Nephron progenitor cell (in vitro differentiated cells): ENCODE data around the gene WWOX.
A peak's percentile ranks its signal among the peaks of the same experiment; 100 is the strongest.

Source experiments
- DNase-seq: peaks from one replicate; pipeline ENCODE4 v3.0.0; 2021
- H3K27ac Mint-ChIP-seq: 2 replicates; pipeline ENCODE4 v1.8.0; 2021; ENCODE audit warnings: mild to moderate bottlenecking, moderate library complexity, mixed read lengths
- H3K27me3 Mint-ChIP-seq: 2 replicates; pipeline ENCODE4 v1.8.0; 2021; ENCODE audit warnings: mild to moderate bottlenecking, low read depth, mixed read lengths; ENCODE audit not compliant: poor library complexity
- H3K36me3 Mint-ChIP-seq: 2 replicates; pipeline ENCODE4 v1.8.0; 2021; ENCODE audit warnings: low read depth, mixed read lengths
- H3K4me1 Mint-ChIP-seq: 2 replicates; pipeline ENCODE4 v1.8.0; 2021; ENCODE audit warnings: mixed read lengths
- H3K4me3 Mint-ChIP-seq: 2 replicates; pipeline ENCODE4 v1.8.0; 2021; ENCODE audit warnings: mild to moderate bottlenecking, moderate library complexity, mixed read lengths
- H3K9me3 Mint-ChIP-seq: 2 replicates; pipeline ENCODE4 v1.8.0; 2021; ENCODE audit warnings: mild to moderate bottlenecking, moderate library complexity, mixed read lengths
- TF ChIP-seq, protein P1 (sequence below): fragments of 200-600 bp; sonication (generic); IDR thresholded peaks from 2 replicates; pipeline ENCODE4 v1.5.0; 2021; ENCODE audit warnings: antibody characterized with exemption

WWOX gene

DNA sequence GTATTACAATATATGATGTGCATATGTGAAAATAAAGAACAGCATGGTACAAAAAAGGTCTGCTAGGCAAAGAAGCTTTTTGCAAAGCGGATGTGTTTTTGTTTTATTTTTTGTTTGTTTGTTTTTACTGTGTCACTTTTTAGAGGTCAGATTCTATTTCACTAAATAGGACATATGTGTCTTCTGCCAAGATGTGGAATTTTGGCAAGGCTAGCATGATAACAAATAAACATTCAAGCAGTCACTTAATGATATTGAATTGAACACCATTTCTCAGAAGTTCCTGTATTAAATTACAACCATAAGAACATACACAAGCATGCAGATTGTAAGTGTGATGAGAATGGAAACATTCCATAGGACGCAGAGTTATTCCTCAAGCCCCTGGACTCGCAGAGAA lies 492.7 kb downstream of the WWOX start:
- Mint-ChIP-seq H3K9me3 (no peaks in the 10 kb centered on the region), H3K27me3 (peaks cover 3% of the 10 kb centered on the region), H3K4me1 (peaks cover 50% of the 10 kb centered on the region), H3K4me3 (no peak overlapping the region), H3K27ac (no peak overlapping the region), H3K36me3 (no peaks in the 10 kb centered on the region)
- DNase-seq: no peak
- TF ChIP-seq, protein P1, sequence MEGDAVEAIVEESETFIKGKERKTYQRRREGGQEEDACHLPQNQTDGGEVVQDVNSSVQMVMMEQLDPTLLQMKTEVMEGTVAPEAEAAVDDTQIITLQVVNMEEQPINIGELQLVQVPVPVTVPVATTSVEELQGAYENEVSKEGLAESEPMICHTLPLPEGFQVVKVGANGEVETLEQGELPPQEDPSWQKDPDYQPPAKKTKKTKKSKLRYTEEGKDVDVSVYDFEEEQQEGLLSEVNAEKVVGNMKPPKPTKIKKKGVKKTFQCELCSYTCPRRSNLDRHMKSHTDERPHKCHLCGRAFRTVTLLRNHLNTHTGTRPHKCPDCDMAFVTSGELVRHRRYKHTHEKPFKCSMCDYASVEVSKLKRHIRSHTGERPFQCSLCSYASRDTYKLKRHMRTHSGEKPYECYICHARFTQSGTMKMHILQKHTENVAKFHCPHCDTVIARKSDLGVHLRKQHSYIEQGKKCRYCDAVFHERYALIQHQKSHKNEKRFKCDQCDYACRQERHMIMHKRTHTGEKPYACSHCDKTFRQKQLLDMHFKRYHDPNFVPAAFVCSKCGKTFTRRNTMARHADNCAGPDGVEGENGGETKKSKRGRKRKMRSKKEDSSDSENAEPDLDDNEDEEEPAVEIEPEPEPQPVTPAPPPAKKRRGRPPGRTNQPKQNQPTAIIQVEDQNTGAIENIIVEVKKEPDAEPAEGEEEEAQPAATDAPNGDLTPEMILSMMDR: no peak

DNA sequence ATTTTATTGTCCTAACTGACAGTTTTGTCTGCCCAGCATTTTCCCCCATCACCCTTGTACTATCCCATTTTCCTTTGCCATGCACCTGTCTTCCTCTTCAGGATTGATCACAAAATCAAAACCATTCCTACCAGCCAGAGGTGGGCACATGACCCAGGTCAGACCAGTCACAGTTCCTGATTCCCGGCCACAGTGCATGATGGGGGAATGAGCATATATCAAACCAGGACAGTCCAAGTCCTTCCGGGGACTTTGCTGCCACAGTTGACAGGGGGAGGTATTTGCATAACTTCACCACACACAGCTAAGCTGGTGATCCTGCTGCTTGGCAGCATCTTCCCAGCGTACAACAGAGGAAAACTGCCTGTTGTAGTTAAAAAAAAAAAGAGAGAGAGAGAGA lies 493.9 kb downstream of the WWOX start:
- H3K27ac Mint-ChIP-seq: peak overlapping the region; percentile 60
- no peaks in the 10 kb centered on the region for H3K36me3 Mint-ChIP-seq
- no peak overlapping the region for H3K4me3 Mint-ChIP-seq
- peaks cover 50% of the 10 kb centered on the region for H3K4me1 Mint-ChIP-seq
- TF ChIP-seq, protein P1: no peak
- no peaks in the 10 kb centered on the region for H3K9me3 Mint-ChIP-seq
- H3K27me3 Mint-ChIP-seq: peaks cover 3% of the 10 kb centered on the region
- DNase-seq: peak; percentile 8

DNA sequence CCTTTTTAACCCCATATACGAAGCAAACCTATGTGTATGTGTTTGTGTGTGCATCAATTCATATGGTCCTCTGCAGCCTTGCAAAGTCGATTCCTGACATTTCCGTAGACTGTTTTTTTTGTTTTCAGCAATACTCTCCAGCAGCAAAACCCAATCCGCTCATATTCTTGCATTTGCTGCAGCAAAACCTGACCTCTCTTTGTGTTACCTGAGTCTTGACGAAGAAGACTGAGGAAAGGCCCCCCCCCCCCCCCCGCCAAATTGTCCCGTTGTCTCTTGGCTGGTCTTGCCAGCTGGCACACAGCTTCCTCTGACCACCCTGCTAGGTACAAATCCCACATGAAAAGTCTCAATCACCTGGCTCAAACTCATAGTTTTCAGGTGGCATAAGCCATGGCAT lies 494.7 kb downstream of the WWOX start:
- TF ChIP-seq, protein P1: no peak
- Mint-ChIP-seq H3K4me1 (peaks cover 56% of the 10 kb centered on the region), H3K27me3 (peaks cover 3% of the 10 kb centered on the region), H3K36me3 (no peaks in the 10 kb centered on the region), H3K4me3 (no peak overlapping the region), H3K27ac (no peak overlapping the region), H3K9me3 (no peaks in the 10 kb centered on the region)
- DNase-seq: no peak

DNA sequence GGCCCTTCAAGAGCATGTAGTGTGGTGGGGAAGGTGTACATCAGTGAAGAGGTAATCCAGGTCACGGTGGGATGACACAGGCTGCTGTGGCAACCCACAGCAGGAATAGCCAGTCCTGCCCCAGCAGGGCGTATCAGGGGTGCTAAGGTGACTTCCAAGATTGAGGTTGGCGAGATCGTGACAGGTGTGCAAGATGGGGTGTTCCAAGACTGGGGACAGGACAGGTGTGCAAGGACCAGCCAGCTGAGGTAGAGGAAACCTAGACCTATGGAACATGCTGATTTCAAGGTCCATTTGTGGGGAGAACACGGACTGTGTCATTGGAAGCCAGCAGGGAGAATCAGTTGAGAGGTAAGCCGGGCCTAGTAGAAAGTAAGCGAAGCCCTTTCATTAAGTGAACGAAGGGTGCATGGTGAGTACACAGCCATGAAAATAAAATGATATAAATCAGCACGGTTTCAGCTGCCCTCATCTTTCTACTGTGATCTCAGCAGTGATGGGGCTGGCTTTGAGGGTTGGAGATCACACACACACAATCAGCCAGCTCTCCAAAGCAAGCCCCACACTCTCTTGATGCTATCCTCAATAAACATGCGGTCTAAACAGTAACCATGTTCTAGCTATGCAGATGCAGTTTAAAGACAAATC lies 497.0 kb downstream of the WWOX start:
- H3K27me3 Mint-ChIP-seq: peaks cover 3% of the 10 kb centered on the region
- H3K4me1 Mint-ChIP-seq: peaks cover 51% of the 10 kb centered on the region
- H3K27ac Mint-ChIP-seq: no peak overlapping the region
- DNase-seq: no peak
- peaks cover 4% of the 10 kb centered on the region for H3K36me3 Mint-ChIP-seq
- H3K4me3 Mint-ChIP-seq: no peak overlapping the region
- TF ChIP-seq, protein P1: no peak
- no peaks in the 10 kb centered on the region for H3K9me3 Mint-ChIP-seq

DNA sequence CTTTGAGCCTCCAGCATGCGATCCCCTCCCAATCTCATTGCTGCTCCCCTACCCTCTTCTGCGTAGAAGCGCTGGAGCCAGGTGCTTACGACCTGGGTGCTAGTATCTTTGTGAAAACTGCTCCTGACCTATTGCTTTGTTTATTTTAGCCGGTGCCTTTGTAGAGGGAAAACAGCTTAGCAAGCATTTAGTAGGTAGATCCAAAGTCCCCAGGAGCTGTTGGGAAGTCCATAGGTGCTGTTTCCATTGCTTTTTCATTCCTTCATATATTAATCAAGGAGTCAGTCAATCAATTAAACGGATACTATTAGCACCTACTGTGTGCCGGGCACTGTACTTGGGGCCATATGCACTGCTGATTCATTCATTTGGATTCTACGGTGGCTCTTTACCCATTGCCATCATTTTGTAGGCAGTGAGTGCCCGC lies 497.6 kb downstream of the WWOX start:
- Mint-ChIP-seq H3K4me1 (peaks cover 45% of the 10 kb centered on the region), H3K36me3 (peaks cover 4% of the 10 kb centered on the region), H3K4me3 (no peak overlapping the region), H3K9me3 (no peaks in the 10 kb centered on the region), H3K27me3 (peaks cover 3% of the 10 kb centered on the region), H3K27ac (no peak overlapping the region)
- DNase-seq: no peak
- TF ChIP-seq, protein P1: no peak
